ENCODE data around the gene AQP5. TPM values are rescaled to one million over a fixed set of nuclear protein-coding genes. Genes with fewer than 3 reads are reported as not detected.

The AQP5 gene
- total and polyA plus RNA-seq, 5 donors = 2.0 to 7.0 (median 3.3) TPM

DNA sequence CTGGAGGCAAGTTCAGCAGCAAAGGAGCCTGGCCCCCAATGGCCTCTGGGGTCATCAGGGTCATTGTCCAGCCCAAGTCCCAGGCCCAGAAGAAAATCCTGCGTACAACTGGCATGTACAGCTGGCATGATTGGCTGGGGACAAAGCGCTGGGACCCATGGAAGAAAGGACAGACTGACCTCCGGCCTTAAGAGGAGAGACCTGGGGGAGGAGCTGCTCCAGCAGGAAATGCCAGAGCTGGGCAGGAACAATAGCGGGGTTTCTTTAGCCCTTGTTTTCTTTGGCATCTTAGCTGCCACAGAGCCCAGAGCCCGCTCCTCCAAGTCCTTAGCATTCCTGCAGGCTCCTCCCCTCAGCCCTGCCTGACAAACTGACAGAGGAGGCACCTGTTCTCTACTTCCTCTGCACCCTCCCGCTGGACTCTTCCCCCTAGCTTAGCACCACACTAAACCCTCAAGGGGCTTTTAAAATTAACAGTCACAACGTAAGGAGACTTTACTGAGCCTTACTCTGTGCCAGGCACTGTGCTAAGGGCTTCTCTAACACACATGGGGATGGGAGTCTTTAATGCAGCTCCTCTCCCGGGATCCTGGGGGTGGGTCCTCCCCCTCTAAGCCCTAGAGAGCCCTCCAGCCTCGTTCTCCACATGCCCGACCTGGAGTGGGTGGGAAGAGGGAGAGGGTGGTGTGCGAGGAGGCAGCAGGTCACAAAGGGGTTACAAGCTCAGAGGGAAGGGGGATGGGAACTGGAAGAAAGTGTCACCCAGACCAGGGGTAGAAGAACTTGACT is 1.8 kb upstream of the AQP5 start:
- Histone ChIP-seq H3K4me3 (ENCODE audit: low read length) (no peak overlapping the region), H3K9me3 (ENCODE audit: control insufficient read depth, low read length) (no peaks in the 10 kb centered on the region), H3K4me1 (ENCODE audit: control insufficient read depth, insufficient read depth, low read length) (no peaks in the 10 kb centered on the region), H3K27me3 (ENCODE audit: control insufficient read depth, insufficient read depth) (no peaks in the 10 kb centered on the region), H3K27ac (ENCODE audit: low read length) (no peak overlapping the region)
- intact Hi-C loops (cut with DNase I) = loop anchor here in 3 of 4 donors (10.0 kb wide), 3 partner anchors 85 to 215 kb away; no protein-coding TSS in a partner anchor
- WGBS = 43% methylated on average over 11 of the region's 11 CpGs
- DNase-seq (peak in 2 of 3 donors; percentile 68 to 69), ATAC-seq (peak; percentile 26 to 60)

DNA sequence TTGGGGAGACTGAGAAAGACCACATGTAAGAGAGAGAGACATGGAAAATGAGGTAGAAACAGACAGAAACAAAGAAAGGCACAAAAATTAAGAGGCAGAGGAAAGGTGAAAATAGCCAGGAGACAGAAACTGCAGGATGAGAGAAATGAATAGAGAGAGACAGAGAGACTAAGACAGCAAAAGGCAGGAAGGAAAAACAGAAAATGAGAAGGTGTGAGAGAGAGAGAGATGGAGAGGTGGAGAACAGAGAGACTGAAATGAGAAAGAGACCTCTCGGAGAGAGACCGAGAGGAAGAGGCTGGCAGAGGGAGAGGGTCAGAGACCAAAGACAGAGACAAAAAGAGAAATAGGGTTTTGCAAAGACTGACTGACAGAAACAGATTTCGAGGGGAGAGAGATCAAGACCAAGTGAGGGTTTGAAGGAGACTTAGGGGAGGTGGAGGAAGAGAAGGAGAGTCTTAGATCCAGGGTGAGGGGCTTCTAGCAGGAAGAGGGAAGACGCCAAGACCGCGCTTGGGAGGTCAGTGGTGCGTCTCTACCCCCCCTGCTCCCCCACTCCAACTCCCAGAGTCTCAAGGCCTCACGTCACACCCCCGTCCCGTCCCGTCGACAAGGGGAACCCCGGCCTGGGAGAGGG is 1.1 kb upstream of the AQP5 start:
- H3K9me3 ChIP-seq (ENCODE audit: control insufficient read depth, low read length) = no peaks in the 10 kb centered on the region
- no peaks in the 10 kb centered on the region for H3K27me3 ChIP-seq (ENCODE audit: control insufficient read depth, insufficient read depth)
- intact Hi-C loops (cut with DNase I) = loop anchor here in 2 of 4 donors (10.0 kb wide), 2 partner anchors 186 to 214 kb away; no protein-coding TSS in a partner anchor
- peak overlapping the region; percentile 55 for H3K4me3 ChIP-seq (ENCODE audit: low read length)
- ATAC-seq = no peak
- DNase-seq = no peak
- H3K27ac ChIP-seq (ENCODE audit: low read length) = no peak overlapping the region
- no peaks in the 10 kb centered on the region for H3K4me1 ChIP-seq (ENCODE audit: control insufficient read depth, insufficient read depth, low read length)
- 42% methylated on average over 13 of the region's 13 CpGs for WGBS

DNA sequence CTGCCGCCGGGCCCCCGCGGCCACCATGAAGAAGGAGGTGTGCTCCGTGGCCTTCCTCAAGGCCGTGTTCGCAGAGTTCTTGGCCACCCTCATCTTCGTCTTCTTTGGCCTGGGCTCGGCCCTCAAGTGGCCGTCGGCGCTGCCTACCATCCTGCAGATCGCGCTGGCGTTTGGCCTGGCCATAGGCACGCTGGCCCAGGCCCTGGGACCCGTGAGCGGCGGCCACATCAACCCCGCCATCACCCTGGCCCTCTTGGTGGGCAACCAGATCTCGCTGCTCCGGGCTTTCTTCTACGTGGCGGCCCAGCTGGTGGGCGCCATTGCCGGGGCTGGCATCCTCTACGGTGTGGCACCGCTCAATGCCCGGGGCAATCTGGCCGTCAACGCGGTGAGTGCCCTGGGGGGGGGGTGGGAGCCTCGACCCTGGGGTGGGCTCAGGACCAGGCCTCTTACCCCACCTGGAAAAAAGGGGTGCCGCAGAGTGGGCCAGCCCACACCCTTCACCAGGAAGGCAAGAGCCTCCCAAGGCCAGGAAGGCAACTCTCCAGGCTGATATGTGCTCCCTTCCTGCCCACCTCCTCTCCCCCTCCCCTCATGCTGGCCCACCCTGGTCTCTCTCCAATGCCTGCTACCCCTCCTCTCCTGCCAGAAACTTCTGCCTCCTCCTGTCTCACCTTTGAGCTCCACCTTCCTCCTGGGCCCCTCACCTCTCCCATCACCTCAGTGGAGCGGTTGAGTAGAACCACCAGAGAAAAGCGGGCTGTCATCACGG is 507 bp downstream of the AQP5 start:
- no peaks in the 10 kb centered on the region for H3K9me3 ChIP-seq (ENCODE audit: control insufficient read depth, low read length)
- H3K4me3 ChIP-seq (ENCODE audit: low read length) = no peak overlapping the region
- no peaks in the 10 kb centered on the region for H3K27me3 ChIP-seq (ENCODE audit: control insufficient read depth, insufficient read depth)
- DNase-seq = peak in 1 of 3 donors; percentile 68
- WGBS = 69% methylated on average over 37 of the region's 37 CpGs
- no peak for ATAC-seq
- intact Hi-C loops (cut with DNase I) = loop anchor here in 2 of 4 donors (10.0 kb wide), 2 partner anchors 187 to 213 kb away; no protein-coding TSS in a partner anchor
- H3K27ac ChIP-seq (ENCODE audit: low read length) = no peak overlapping the region
- no peaks in the 10 kb centered on the region for H3K4me1 ChIP-seq (ENCODE audit: control insufficient read depth, insufficient read depth, low read length)

DNA sequence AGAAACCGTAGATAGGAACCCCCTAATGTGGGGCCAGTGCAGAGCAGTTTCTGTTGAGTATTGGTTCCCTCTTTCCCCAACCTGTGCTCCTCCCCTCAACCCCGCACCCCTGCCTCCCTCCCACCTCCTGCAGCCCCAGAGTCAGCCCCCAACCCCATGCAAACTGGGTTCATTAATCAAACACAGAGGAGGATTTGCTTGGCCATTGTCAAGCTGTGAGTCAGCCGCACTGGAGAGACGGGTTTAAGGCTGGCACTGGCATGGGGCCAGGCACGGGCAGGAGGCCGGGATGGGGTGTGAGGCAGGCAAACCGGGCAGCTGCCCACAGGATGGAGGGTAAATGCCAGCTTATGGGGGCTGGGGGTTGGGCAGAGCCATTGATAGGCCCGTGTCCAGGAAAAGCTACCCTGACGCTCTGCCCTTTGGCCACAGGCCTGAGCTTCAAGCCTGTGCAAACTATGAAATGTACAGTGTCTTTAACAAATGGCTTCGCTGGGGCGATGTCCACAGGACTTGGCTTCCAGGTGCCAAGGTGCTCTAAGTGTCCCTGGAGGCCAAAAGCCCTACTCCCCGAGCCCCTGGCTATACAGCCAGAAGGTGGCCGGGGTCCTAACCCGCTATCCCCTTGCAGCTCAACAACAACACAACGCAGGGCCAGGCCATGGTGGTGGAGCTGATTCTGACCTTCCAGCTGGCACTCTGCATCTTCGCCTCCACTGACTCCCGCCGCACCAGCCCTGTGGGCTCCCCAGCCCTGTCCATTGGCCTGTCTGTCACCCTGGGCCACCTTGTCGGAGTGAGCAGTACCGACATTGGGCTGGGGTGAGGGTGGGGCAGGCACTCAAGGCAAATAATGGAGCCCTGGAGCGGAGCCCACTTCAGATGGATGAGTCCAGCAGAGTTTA is 1.4 kb downstream of the AQP5 start:
- WGBS = 73% methylated on average over 21 of the region's 21 CpGs
- ATAC-seq = peak; percentile 29
- no peak overlapping the region for H3K27ac ChIP-seq (ENCODE audit: low read length)

DNA sequence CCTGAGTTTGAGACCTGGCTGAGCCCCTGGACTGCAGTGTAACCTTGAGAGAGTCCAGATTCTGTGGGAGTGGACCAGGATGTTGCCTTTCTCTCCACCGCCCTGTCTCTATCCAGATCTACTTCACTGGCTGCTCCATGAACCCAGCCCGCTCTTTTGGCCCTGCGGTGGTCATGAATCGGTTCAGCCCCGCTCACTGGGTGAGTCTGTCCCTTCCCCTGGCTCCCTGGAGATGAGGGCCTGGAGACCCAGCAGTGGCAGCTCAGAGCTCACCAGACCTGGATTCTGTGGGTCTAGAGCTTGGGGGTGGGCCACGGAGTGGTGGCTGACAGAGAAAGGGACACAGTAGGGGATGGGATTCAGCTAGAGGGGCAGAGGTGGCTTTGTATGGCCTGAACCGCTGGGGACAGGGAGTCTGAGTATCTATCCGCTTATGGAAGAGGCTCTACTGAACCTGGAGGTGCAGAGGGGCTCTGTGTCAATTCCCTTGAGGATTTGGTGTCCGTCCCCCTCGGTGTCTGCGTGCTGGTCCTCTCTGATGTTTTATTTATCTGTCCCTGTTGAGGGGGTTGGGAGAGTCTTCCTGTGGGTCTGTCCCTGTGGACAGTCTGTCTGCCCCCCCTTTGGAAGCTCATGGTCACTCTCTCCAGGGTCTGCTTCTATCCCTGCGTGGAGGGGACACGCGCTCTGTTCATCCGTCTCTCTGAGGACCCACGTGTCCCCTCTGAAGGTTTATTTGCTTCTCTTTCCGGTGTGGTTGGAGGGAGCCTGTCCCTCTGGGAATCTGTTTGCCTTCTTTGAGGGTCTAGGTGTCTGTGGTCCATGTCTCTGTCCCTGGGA is 2.5 kb downstream of the AQP5 start:
- Histone ChIP-seq H3K4me3 (ENCODE audit: low read length) (no peak overlapping the region), H3K4me1 (ENCODE audit: control insufficient read depth, insufficient read depth, low read length) (no peaks in the 10 kb centered on the region), H3K27ac (ENCODE audit: low read length) (no peak overlapping the region), H3K27me3 (ENCODE audit: control insufficient read depth, insufficient read depth) (no peaks in the 10 kb centered on the region), H3K9me3 (ENCODE audit: control insufficient read depth, low read length) (no peaks in the 10 kb centered on the region)
- 82% methylated on average over 17 of the region's 17 CpGs for WGBS
- no peak for DNase-seq
- no peak for ATAC-seq
- intact Hi-C loops (cut with DNase I) = loop anchor here in 2 of 4 donors (10.0 kb wide), 2 partner anchors 189 to 211 kb away; no protein-coding TSS in a partner anchor

More for the DNA sequence above, 1.4 kb downstream of the AQP5 start:
- H3K4me1 ChIP-seq (ENCODE audit: control insufficient read depth, insufficient read depth, low read length) = no peaks in the 10 kb centered on the region
- no peaks in the 10 kb centered on the region for H3K9me3 ChIP-seq (ENCODE audit: control insufficient read depth, low read length)
- DNase-seq = peak; percentile 68 to 91 (median 76)
- H3K4me3 ChIP-seq (ENCODE audit: low read length) = no peak overlapping the region
- intact Hi-C loops (cut with DNase I) = loop anchor here in 2 of 4 donors (10.0 kb wide), 2 partner anchors 188 to 212 kb away; no protein-coding TSS in a partner anchor
- no peaks in the 10 kb centered on the region for H3K27me3 ChIP-seq (ENCODE audit: control insufficient read depth, insufficient read depth)

GRCh38 chr12:49964849-49965624 is 3.4 kb downstream of the AQP5 start:
- H3K27ac ChIP-seq (ENCODE audit: low read length) = no peak overlapping the region
- no peak for ATAC-seq
- WGBS = 63% methylated on average over 13 of the region's 13 CpGs
- intact Hi-C loops (cut with DNase I) = loop anchor here in 3 of 4 donors (5.0 to 10.0 kb wide), 6 partner anchors 92 to 210 kb away; partner anchors contain the start of gene ASIC1 (in 1 of the 3)
- H3K9me3 ChIP-seq (ENCODE audit: control insufficient read depth, low read length) = no peaks in the 10 kb centered on the region
- H3K4me3 ChIP-seq (ENCODE audit: low read length) = no peak overlapping the region
- no peaks in the 10 kb centered on the region for H3K4me1 ChIP-seq (ENCODE audit: control insufficient read depth, insufficient read depth, low read length)
- H3K27me3 ChIP-seq (ENCODE audit: control insufficient read depth, insufficient read depth) = no peaks in the 10 kb centered on the region
- no peak for DNase-seq

GRCh38 chr12:49965836-49966235 is 4.2 kb downstream of the AQP5 start:
- no peak for DNase-seq
- 81% methylated on average over 6 of the region's 6 CpGs for WGBS
- no peaks in the 10 kb centered on the region for H3K9me3 ChIP-seq (ENCODE audit: control insufficient read depth, low read length)
- no peaks in the 10 kb centered on the region for H3K4me1 ChIP-seq (ENCODE audit: control insufficient read depth, insufficient read depth, low read length)
- no peak overlapping the region for H3K27ac ChIP-seq (ENCODE audit: low read length)
- intact Hi-C loops (cut with DNase I) = loop anchor here in 3 of 4 donors (5.0 to 10.0 kb wide), 6 partner anchors 91 to 209 kb away; partner anchors contain the start of gene ASIC1 (in 1 of the 3)
- no peak overlapping the region for H3K4me3 ChIP-seq (ENCODE audit: low read length)
- ATAC-seq = no peak
- H3K27me3 ChIP-seq (ENCODE audit: control insufficient read depth, insufficient read depth) = no peaks in the 10 kb centered on the region

DNA sequence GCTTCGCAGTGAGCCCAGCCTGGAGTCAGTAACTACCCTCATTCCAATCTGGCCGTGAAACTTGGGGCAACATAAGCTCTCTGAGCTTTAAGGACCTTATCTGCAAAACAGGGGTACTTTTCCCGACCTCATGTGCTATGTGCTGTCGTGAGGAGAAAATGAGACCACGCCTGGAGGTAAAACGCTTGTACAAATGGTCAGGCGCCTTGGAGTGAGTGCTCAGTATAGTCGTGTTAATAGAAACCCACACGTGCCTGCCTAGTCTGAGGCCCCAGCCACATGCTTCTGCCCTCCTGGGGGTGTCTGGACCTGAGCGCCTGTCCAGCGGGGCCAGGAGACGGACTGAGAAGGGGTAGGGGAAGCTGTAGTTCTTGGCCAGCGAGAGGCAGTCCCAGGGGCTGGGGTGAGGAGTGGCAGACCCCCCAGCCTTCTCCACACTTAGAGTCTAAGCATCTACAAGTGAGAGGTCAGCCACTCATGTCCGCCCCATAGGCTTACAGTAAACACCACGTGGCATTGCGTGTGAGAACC is 4.9 kb downstream of the AQP5 start:
- peak in 1 of 2 donors; percentile 1 for ATAC-seq
- intact Hi-C loops (cut with DNase I) = loop anchor here in 3 of 4 donors (5.0 to 10.0 kb wide), 6 partner anchors 91 to 208 kb away; partner anchors contain the start of gene ASIC1 (in 1 of the 3)
- Histone ChIP-seq H3K27me3 (ENCODE audit: control insufficient read depth, insufficient read depth) (no peaks in the 10 kb centered on the region), H3K4me3 (ENCODE audit: low read length) (no peak overlapping the region), H3K4me1 (ENCODE audit: control insufficient read depth, insufficient read depth, low read length) (no peaks in the 10 kb centered on the region), H3K9me3 (ENCODE audit: control insufficient read depth, low read length) (no peaks in the 10 kb centered on the region), H3K27ac (ENCODE audit: low read length) (no peak overlapping the region)
- no peak for DNase-seq
- WGBS = 32% methylated on average over 16 of the region's 16 CpGs

All from right cardiac atrium (tissue), 5 donors.